ENCODE data around the gene MIX23. TPM values are rescaled to one million over a fixed set of nuclear protein-coding genes. Genes with fewer than 3 reads are reported as not detected.

Gene MIX23
- total and polyA plus RNA-seq, 2 of the 4 experiments (the other 2 are of a cell fraction) = 10.0 to 26.7 TPM

- no peak overlapping the region for H3K4me3 ChIP-seq (ENCODE audit: insufficient read depth, low read depth, low read length)
- BruUV-seq (replicated peaks) = no TSS peak
- H2BK15ac ChIP-seq (ENCODE audit: low read depth, low read length) = no peak overlapping the region
- no peak for TF ChIP-seq FOS (IDR thresholded peaks at IDR 0.05; ENCODE audit: low read depth, low read length)
- TF ChIP-seq, protein P1, sequence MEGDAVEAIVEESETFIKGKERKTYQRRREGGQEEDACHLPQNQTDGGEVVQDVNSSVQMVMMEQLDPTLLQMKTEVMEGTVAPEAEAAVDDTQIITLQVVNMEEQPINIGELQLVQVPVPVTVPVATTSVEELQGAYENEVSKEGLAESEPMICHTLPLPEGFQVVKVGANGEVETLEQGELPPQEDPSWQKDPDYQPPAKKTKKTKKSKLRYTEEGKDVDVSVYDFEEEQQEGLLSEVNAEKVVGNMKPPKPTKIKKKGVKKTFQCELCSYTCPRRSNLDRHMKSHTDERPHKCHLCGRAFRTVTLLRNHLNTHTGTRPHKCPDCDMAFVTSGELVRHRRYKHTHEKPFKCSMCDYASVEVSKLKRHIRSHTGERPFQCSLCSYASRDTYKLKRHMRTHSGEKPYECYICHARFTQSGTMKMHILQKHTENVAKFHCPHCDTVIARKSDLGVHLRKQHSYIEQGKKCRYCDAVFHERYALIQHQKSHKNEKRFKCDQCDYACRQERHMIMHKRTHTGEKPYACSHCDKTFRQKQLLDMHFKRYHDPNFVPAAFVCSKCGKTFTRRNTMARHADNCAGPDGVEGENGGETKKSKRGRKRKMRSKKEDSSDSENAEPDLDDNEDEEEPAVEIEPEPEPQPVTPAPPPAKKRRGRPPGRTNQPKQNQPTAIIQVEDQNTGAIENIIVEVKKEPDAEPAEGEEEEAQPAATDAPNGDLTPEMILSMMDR (conservative IDR thresholded peaks at IDR 0.05; ENCODE audit: low read depth, low read length) = no peak
- TF ChIP-seq MXI1 (IDR thresholded peaks at IDR 0.05; ENCODE audit: borderline replicate concordance, low read depth, low read length) = no peak
- no peak for TF ChIP-seq MAFK (IDR thresholded peaks at IDR 0.05; ENCODE audit: low read depth, low read length)
- no peaks in the 10 kb centered on the region for H3K27me3 ChIP-seq (ENCODE audit: control insufficient read depth, insufficient read depth, low read length)
- no CpG with 5 or more reads among the region's 1 CpG for WGBS, 2 experiments (ENCODE audit: extremely low coverage in 2 of 2, insufficient read length in 1 of 2)
- H3K36me3 ChIP-seq (ENCODE audit: control insufficient read depth, insufficient read depth, low read length) = no peaks in the 10 kb centered on the region; the same call in 1 of the 2 replicates
- intact Hi-C loops (cut with micrococcal nuclease) (loop anchor here (5.0 kb wide), 1 partner anchor 168 kb away; the partner anchor contains the start of genes DTX3L and PARP9), dilution Hi-C loops (cut with HindIII; ENCODE audit: low sequenced_read_pairs, unreplicated experiment) (no loop called here), in situ Hi-C loops (cut with MboI; ENCODE audit: low sequenced_read_pairs) (loop anchor here (10.0 kb wide), 1 partner anchor 281 kb away; no protein-coding TSS in a partner anchor)
- H2BK120ac ChIP-seq (ENCODE audit: low read depth, low read length) = peak overlapping the region; percentile 87
- H4K91ac ChIP-seq (ENCODE audit: insufficient read depth, low read depth, low read length) = peak overlapping the region; percentile 53
- H3K18ac ChIP-seq (ENCODE audit: low read depth, low read length) = peak overlapping the region; percentile 98
- CTCF ChIA-PET = interaction anchor here (2.0 kb wide), 1 partner anchor 10 kb away, joined by 14 read pairs; the partner anchor contains the start of gene FAM162A
- H3K4me1 ChIP-seq (ENCODE audit: control insufficient read depth, insufficient read depth, low read length) = peaks cover 5% of the 10 kb centered on the region
- peak overlapping the region; percentile 72 for H3K4ac ChIP-seq (ENCODE audit: low read depth, low read length)
- no peak overlapping the region for H2AFZ ChIP-seq (replicated peaks; ENCODE audit: low read length, poor library complexity)
- H3K23ac ChIP-seq (ENCODE audit: low read depth, low read length) = peak overlapping the region; percentile 78; the same call in 1 of the 2 replicates
- POLR2A ChIA-PET (ENCODE audit: unreplicated experiment) = no interaction called here
- peak; percentile 4 for DNase-seq
- peak overlapping the region; percentile 56 for H2AK9ac ChIP-seq (replicated peaks; ENCODE audit: low read depth, low read length, poor library complexity)
- H2AK5ac ChIP-seq (ENCODE audit: low read depth, low read length) = peak overlapping the region; percentile 57; the same call in 1 of the 2 replicates
- H3K14ac ChIP-seq (replicated peaks; ENCODE audit: low read depth, low read length) = peak overlapping the region; percentile 50; the same call in 1 of the 2 replicates
- H3K79me1 ChIP-seq (ENCODE audit: low read depth in 1 of 2, low read length in 2 of 2) = peaks cover 0 to 3% of the 10 kb centered on the region in 2 experiments; a peak in 2 of 4 replicates
- 0 out of 2 replicates have a peak overlapping the region, but pooled peaks have one; percentile 25 for H3K9ac ChIP-seq (ENCODE audit: low read depth, low read length)
- no peaks in the 10 kb centered on the region for H4K20me1 ChIP-seq (ENCODE audit: insufficient read depth, low read length)
- H4K8ac ChIP-seq (ENCODE audit: low read depth in 2 of 2, low read length in 2 of 2) = peak overlapping the region; percentile 80 to 94; a peak in 3 of 4 replicates
- H3K27ac ChIP-seq (ENCODE audit: insufficient read depth, low read length) = peak overlapping the region; percentile 55; the same call in 1 of the 2 replicates
- peak overlapping the region; percentile 83 for H4K5ac ChIP-seq (ENCODE audit: low read depth, low read length)
- no peak overlapping the region for H3K56ac ChIP-seq (ENCODE audit: extremely low read depth, insufficient read depth, low read length)
- no peak overlapping the region for H3K4me2 ChIP-seq (ENCODE audit: low read depth, low read length)
- ATAC-seq (ENCODE audit: low read depth) = peak; percentile 50
- peak overlapping the region; percentile 27; the same call in 1 of the 2 replicates for H2BK20ac ChIP-seq (ENCODE audit: low read depth, low read length)
- peak overlapping the region; percentile 80 for H2BK5ac ChIP-seq (ENCODE audit: low read depth, low read length, poor library complexity, severe bottlenecking)
- H3K9me3 ChIP-seq (ENCODE audit: control insufficient read depth, insufficient read depth, low read length) = no peaks in the 10 kb centered on the region
- no peaks in the 10 kb centered on the region for H3K9me1 ChIP-seq (ENCODE audit: insufficient read depth, low read length)
Observed at GRCh38 chr3:122394173-122394572, 11.1 kb upstream of the MIX23 start.
